DOHH2 (cell line): Measurements from ENCODE around the gene IRF6.

Experiments
- H3F3A ChIP-seq: fragments of 200-600 bp; sonication (generic), shearing (Covaris generic); 2 replicates; pipeline ENCODE4 v1.6.0; 2016; ENCODE audit warnings: antibody characterized with exemption, mild to moderate bottlenecking; ENCODE audit not compliant: control insufficient read depth, insufficient read depth
- H3K27ac ChIP-seq: fragments of 200-600 bp; sonication (generic); 2 replicates; pipeline ENCODE4 v1.5.1; 2014; ENCODE audit warnings: low read depth, mild to moderate bottlenecking, low read length, moderate library complexity
- H3K27me3 ChIP-seq: fragments of 200-600 bp; sonication (generic); 2 replicates; pipeline ENCODE4 v1.6.1; 2014; ENCODE audit warnings: mild to moderate bottlenecking, low read length, mixed read lengths; ENCODE audit not compliant: control insufficient read depth
- H3K36me3 ChIP-seq: fragments of 200-600 bp; sonication (generic); 2 replicates; pipeline ENCODE4 v1.6.1; 2014; ENCODE audit warnings: mild to moderate bottlenecking, low read length, moderate library complexity, mixed read lengths; ENCODE audit not compliant: control insufficient read depth
- H3K4me1 ChIP-seq: fragments of 200-600 bp; sonication (generic); 2 replicates; pipeline ENCODE4 v1.6.1; 2014; ENCODE audit warnings: mild to moderate bottlenecking, low read length, mixed read lengths; ENCODE audit not compliant: control insufficient read depth
- H3K4me2 ChIP-seq: fragments of 200-600 bp; sonication (generic); 2 replicates; pipeline ENCODE4 v1.6.0; 2014; ENCODE audit warnings: mild to moderate bottlenecking, low read length, moderate library complexity
- H3K4me3 ChIP-seq: fragments of 200-600 bp; sonication (generic); 2 replicates; pipeline ENCODE4 v1.5.1; 2014; ENCODE audit warnings: mild to moderate bottlenecking, low read length, mixed read lengths
- H3K79me2 ChIP-seq: fragments of 200-600 bp; sonication (generic); 2 replicates; pipeline ENCODE4 v1.6.1; 2014; ENCODE audit warnings: mild to moderate bottlenecking, low read length, mixed read lengths; ENCODE audit not compliant: control insufficient read depth
- H3K9me2 ChIP-seq: fragments of 200-600 bp; sonication (generic); replicated peaks from 2 replicates; pipeline ENCODE4 v1.6.1; 2014; ENCODE audit warnings: mild to moderate bottlenecking, low read length, mixed read lengths; ENCODE audit not compliant: control insufficient read depth
- H3K9me3 ChIP-seq: fragments of 200-600 bp; sonication (generic); 2 replicates; pipeline ENCODE4 v1.6.1; 2014; ENCODE audit warnings: antibody characterized with exemption, low read length, mixed read lengths; ENCODE audit not compliant: control insufficient read depth, insufficient read depth
- H4K20me1 ChIP-seq: fragments of 200-600 bp; sonication (generic); 2 replicates; pipeline ENCODE4 v1.6.0; 2014; ENCODE audit warnings: low read depth, mild to moderate bottlenecking, antibody characterized with exemption, low read length, moderate library complexity; ENCODE audit not compliant: control insufficient read depth, insufficient read depth
- EZH2phosphoT487 ChIP-seq: fragments of 200-600 bp; sonication (generic); IDR thresholded peaks from 2 replicates; pipeline ENCODE4 v1.6.1; 2017; ENCODE audit warnings: borderline replicate concordance, mild to moderate bottlenecking, antibody characterized with exemption, low read length, moderate library complexity, mixed read lengths
- TF ChIP-seq, protein P1 (sequence below): fragments of 200-600 bp; sonication (generic); IDR thresholded peaks from one replicate; pipeline ENCODE4 v1.5.1; 2014; ENCODE audit warnings: antibody characterized with exemption, mild to moderate bottlenecking, low read depth, low read length; ENCODE audit not compliant: poor library complexity, severe bottlenecking

IRF6 gene

DNA sequence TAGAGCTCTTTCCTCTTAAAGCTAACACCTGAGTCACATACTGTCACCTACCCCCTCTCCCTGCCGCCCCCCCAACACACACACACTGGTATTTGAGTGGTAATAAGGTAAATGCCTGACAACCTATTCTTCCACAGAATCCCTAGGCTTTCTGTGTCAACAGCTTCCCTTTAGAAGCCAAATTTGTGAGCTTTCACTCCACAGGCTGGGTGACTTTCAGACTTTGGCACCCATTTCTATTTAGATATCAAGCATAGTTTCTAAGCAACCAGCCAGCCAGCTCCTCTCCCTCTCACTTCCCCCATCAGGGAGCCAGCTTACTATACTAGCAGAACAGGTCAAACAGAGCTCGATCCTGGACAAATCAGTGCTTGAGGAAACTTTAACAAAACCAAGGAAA lies 18.4 kb downstream of the IRF6 start:
- TF ChIP-seq, protein P1, sequence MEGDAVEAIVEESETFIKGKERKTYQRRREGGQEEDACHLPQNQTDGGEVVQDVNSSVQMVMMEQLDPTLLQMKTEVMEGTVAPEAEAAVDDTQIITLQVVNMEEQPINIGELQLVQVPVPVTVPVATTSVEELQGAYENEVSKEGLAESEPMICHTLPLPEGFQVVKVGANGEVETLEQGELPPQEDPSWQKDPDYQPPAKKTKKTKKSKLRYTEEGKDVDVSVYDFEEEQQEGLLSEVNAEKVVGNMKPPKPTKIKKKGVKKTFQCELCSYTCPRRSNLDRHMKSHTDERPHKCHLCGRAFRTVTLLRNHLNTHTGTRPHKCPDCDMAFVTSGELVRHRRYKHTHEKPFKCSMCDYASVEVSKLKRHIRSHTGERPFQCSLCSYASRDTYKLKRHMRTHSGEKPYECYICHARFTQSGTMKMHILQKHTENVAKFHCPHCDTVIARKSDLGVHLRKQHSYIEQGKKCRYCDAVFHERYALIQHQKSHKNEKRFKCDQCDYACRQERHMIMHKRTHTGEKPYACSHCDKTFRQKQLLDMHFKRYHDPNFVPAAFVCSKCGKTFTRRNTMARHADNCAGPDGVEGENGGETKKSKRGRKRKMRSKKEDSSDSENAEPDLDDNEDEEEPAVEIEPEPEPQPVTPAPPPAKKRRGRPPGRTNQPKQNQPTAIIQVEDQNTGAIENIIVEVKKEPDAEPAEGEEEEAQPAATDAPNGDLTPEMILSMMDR = no peak
- no peak for TF ChIP-seq EZH2phosphoT487
- Histone ChIP-seq H3K27ac (no peak overlapping the region), H3K79me2 (peaks cover 17% of the 10 kb centered on the region), H3F3A (no peaks in the 10 kb centered on the region), H3K36me3 (peaks cover 9% of the 10 kb centered on the region), H4K20me1 (no peaks in the 10 kb centered on the region), H3K4me1 (peaks cover 16% of the 10 kb centered on the region), H3K9me3 (peaks cover 11% of the 10 kb centered on the region), H3K9me2 (no peaks in the 10 kb centered on the region), H3K27me3 (peaks cover 18% of the 10 kb centered on the region), H3K4me2 (no peak overlapping the region), H3K4me3 (no peak overlapping the region)

DNA sequence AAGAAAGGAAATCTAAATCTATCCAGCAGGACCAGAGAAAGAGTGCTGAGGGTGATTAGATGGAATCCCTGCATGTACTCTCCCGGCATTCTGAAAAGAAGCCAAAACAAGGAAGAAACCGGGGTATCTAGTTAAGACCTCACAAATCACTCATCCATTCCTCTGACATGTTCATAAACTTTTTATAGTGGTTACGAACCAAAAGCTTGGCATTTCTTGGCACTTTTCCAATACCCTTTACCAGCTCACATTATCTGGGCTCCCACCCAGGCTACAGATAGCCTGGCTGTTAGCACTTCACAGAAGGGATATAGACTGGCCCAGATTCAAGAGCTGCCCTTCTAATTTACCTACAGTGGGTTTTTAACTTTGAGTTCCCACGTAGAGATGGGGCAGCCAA lies 19.8 kb downstream of the IRF6 start:
- Histone ChIP-seq H3K4me1 (peaks cover 16% of the 10 kb centered on the region), H3F3A (no peaks in the 10 kb centered on the region), H3K27ac (no peak overlapping the region), H4K20me1 (no peaks in the 10 kb centered on the region), H3K4me2 (no peak overlapping the region), H3K4me3 (no peak overlapping the region), H3K9me2 (no peaks in the 10 kb centered on the region), H3K79me2 (peaks cover 25% of the 10 kb centered on the region), H3K9me3 (peaks cover 11% of the 10 kb centered on the region), H3K36me3 (peaks cover 17% of the 10 kb centered on the region), H3K27me3 (peaks cover 8% of the 10 kb centered on the region)
- no peak for TF ChIP-seq EZH2phosphoT487
- TF ChIP-seq, protein P1 = no peak

DNA sequence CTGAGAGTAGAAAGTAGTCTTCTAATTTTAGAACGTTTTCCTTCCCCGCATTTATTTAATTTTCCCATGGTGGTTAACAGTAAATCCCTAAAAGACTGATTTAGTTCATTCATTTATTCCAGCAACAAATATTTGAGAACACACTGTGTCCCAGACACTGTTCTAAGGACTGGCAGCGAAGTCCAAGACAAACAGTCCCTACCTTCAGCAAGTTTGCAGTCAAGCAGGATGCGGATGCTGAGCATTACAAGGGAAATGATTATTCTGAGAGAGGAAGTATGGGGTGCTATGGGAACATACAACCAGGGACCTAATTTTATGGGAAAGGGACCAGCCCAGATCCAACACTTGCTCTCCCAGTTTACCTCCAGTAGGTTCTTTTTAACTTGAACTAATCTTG lies 20.4 kb downstream of the IRF6 start:
- no peak for TF ChIP-seq EZH2phosphoT487
- TF ChIP-seq, protein P1 = no peak
- Histone ChIP-seq H3K4me2 (no peak overlapping the region), H3K36me3 (peaks cover 17% of the 10 kb centered on the region), H3F3A (no peaks in the 10 kb centered on the region), H3K4me1 (peaks cover 16% of the 10 kb centered on the region), H3K27ac (no peak overlapping the region), H3K79me2 (peaks cover 25% of the 10 kb centered on the region), H3K27me3 (peaks cover 5% of the 10 kb centered on the region), H3K4me3 (no peak overlapping the region), H3K9me3 (peaks cover 11% of the 10 kb centered on the region), H3K9me2 (no peaks in the 10 kb centered on the region), H4K20me1 (no peaks in the 10 kb centered on the region)
